CD4-positive, alpha-beta T cell (primary cell): ENCODE data around the gene EDEM1. TPM values are rescaled to one million over a fixed set of nuclear protein-coding genes. Genes with fewer than 3 reads are reported as not detected.

Experiments used
- ATAC-seq: fragments of 200-7000 bp; cut with Tn5 transposase; one replicate; pipeline ENCODE4 v1.10.0; 2022; ENCODE audit warnings: mild to moderate bottlenecking; ENCODE audit not compliant: poor library complexity
- CTCF ChIA-PET: fragments of 350-600 bp; sonication (Branson Sonifier 250); formaldehyde crosslinking; loops from one replicate; lab custom pipeline; 2021; ENCODE audit warnings: antibody characterized with exemption, inconsistent platforms; lab: Charles Lee
- POLR2A ChIA-PET: fragments of 350-600 bp; sonication (Branson Sonifier 250); formaldehyde crosslinking; loops from one replicate; lab custom pipeline; 2021; ENCODE audit warnings: antibody characterized with exemption, inconsistent platforms; lab: Charles Lee
- DNase-seq, 14 experiments: peaks; one replicate each; pipeline ENCODE4 v3.0.0-alpha.2; 2013 to 2020; ENCODE audit warnings: mixed read lengths in 2 of 14
- H3K27ac ChIP-seq, 2 donors: one replicate each; pipeline versions ENCODE4 v1.5.1 to v1.7.0; 2013; ENCODE audit warnings: low read length in 2 of 2, low read depth in 1 of 2, mild to moderate bottlenecking in 1 of 2
- H3K27me3 ChIP-seq, 2 experiments: 1 replicate in 1 of 2; 2 replicates in 1 of 2; pipeline versions ENCODE4 v1.6.1 to v1.7.0; 2013; ENCODE audit warnings: low read length in 2 of 2, control low read depth in 1 of 2, mild to moderate bottlenecking in 1 of 2, moderate library complexity in 1 of 2; ENCODE audit not compliant: insufficient read depth in 2 of 2, control insufficient read depth in 1 of 2
- H3K36me3 ChIP-seq: one replicate; pipeline ENCODE4 v1.6.1; 2013; ENCODE audit warnings: low read length, control low read depth; ENCODE audit not compliant: insufficient read depth
- H3K4me1 ChIP-seq: one replicate; pipeline ENCODE4 v1.6.1; 2013; ENCODE audit warnings: low read length, control low read depth; ENCODE audit not compliant: insufficient read depth
- H3K4me3 ChIP-seq: one replicate; pipeline ENCODE4 v1.5.1; 2013; ENCODE audit warnings: mild to moderate bottlenecking, low read length, moderate library complexity
- H3K9me3 ChIP-seq, 2 experiments: 1 replicate in 1 of 2; 2 replicates in 1 of 2; pipeline versions ENCODE4 v1.6.1 to v1.7.0; 2013; ENCODE audit warnings: low read length in 2 of 2, mild to moderate bottlenecking in 2 of 2, control low read depth in 1 of 2, moderate library complexity in 1 of 2; ENCODE audit not compliant: control insufficient read depth in 1 of 2, insufficient read depth in 1 of 2
- H3K27ac Mint-ChIP-seq: one replicate; pipeline ENCODE4 v1.8.0; 2020; ENCODE audit warnings: mixed read lengths
- H3K27me3 Mint-ChIP-seq: one replicate; pipeline ENCODE4 v1.8.0; 2021; ENCODE audit warnings: mixed read lengths
- H3K36me3 Mint-ChIP-seq: one replicate; pipeline ENCODE4 v1.8.0; 2021; ENCODE audit warnings: low read depth, mixed read lengths
- H3K4me1 Mint-ChIP-seq: one replicate; pipeline ENCODE4 v1.8.0; 2021; ENCODE audit warnings: low read depth, mixed read lengths
- H3K4me3 Mint-ChIP-seq: one replicate; pipeline ENCODE4 v1.8.0; 2020; ENCODE audit warnings: mild to moderate bottlenecking, mixed read lengths
- H3K9me3 Mint-ChIP-seq: one replicate; pipeline ENCODE4 v1.8.0; 2020; ENCODE audit warnings: mixed read lengths
- CTCF ChIP-seq: fragments of 200-600 bp; IDR thresholded peaks from one replicate; pipeline ENCODE4 v1.8.0; 2022; ENCODE audit warnings: antibody characterized with exemption, mild to moderate bottlenecking
- intact Hi-C, 2 experiments: fragments of 100-400 bp; cut with DNase I in 1 of 2; cut with micrococcal nuclease in 1 of 2; formaldehyde crosslinking; loops; one replicate each; pipeline versions ENCODE4 v1.15.1 to v1.9.0; 2023 to 2025; cut with DNase I, micrococcal nuclease
- polyA plus RNA-seq, 2 donors: library from polyadenylated mRNA; unstranded; fragments of 120-200 nt; gene quantifications; one replicate each; pipeline ENCODE4 v1.2.1, GENCODE V29; 2013
- total RNA-seq, 174 experiments: library from RNA in 2 of 174; stranded (reverse) in 2 of 174; gene quantifications; one replicate each; pipeline ENCODE4 v1.2.3 and lab custom pipeline; 2021 to 2026

Gene EDEM1
- 100 to 1,000 TPM; 106 to 114 TPM for total RNA-seq
- polyA plus RNA-seq (2013, experiment 1 of 2), result 69.0 TPM
- 80.4 TPM for polyA plus RNA-seq (2013, experiment 2 of 2)
- 169 to 567 (median 360) reads per million in 172 experiments for total RNA-seq (lab: John Stamatoyannopoulos, UW)

GRCh38 chr3:5187156-5187919, at the start of gene EDEM1:
Gene EDEM1 (plus strand): TSS chr3:5187707. CDS start chr3:5187806, 99 bp downstream.
- Mint-ChIP-seq H3K4me1 (peaks cover 39% of the 10 kb centered on the region), H3K27ac (peak within 1 kb of the TSS; percentile 98), H3K9me3 (no peaks in the 10 kb centered on the region), H3K27me3 (no peaks in the 10 kb centered on the region), H3K4me3 (peak within 1 kb of the TSS; percentile 98), H3K36me3 (peaks cover 38% of the 10 kb centered on the region)
- H3K36me3 ChIP-seq, result no peaks in the 10 kb centered on the region
- no peak for TF ChIP-seq CTCF
- peak within 1 kb of the TSS; percentile 94 for H3K4me3 ChIP-seq
- ChIA-PET CTCF (interaction anchor here (1.3 to 2.8 kb wide), 4 partner anchors 11 to 65 kb away, joined by 3 to 12 read pairs (median 5); no protein-coding TSS in a partner anchor), POLR2A (interaction anchor here (0.5 to 6.0 kb wide), 12 partner anchors 9 to 694 kb away, joined by 3 to 185 read pairs (median 4); partner anchors contain the start of genes ARL8B and ITPR1)
- peak; percentile 76 for ATAC-seq
- peaks cover 25% of the 10 kb centered on the region for H3K4me1 ChIP-seq
- peak within 1 kb of the TSS; percentile 89 to 94 for H3K27ac ChIP-seq
- peak; percentile 77 to 98 (median 94) for DNase-seq
- H3K9me3 ChIP-seq, result no peaks in the 10 kb centered on the region
- intact Hi-C loops, result loop anchor here (1.0 to 5.0 kb wide), 5 partner anchors 10 to 885 kb away; partner anchors contain the start of genes ARL8B (in 1 of the 2), ITPR1 (in 1 of the 2) and SETMAR (in 1 of the 2)
- H3K27me3 ChIP-seq, result no peaks in the 10 kb centered on the region

- Mint-ChIP-seq H3K4me1 (peaks cover 72% of the 10 kb centered on the region), H3K36me3 (peaks cover 41% of the 10 kb centered on the region), H3K4me3 (no peak overlapping the region), H3K27me3 (no peaks in the 10 kb centered on the region), H3K9me3 (no peaks in the 10 kb centered on the region), H3K27ac (peak overlapping the region; percentile 56)
- ChIA-PET CTCF (no interaction called here), POLR2A (no interaction called here)
- intact Hi-C loops, result loop anchor here (5.0 to 10.0 kb wide), 4 partner anchors 49 to 286 kb away; partner anchors contain the start of gene EDEM1 (in 1 of the 2)
- no peak overlapping the region for H3K4me3 ChIP-seq
- H3K27me3 ChIP-seq, result no peaks in the 10 kb centered on the region
- TF ChIP-seq CTCF, result no peak
- H3K36me3 ChIP-seq, result peaks cover 11% of the 10 kb centered on the region
- ATAC-seq (no peak), DNase-seq (no peak)
- H3K27ac ChIP-seq, result no peak overlapping the region
- peaks cover 29% of the 10 kb centered on the region for H3K4me1 ChIP-seq
- H3K9me3 ChIP-seq, result no peaks in the 10 kb centered on the region
Observed at GRCh38 chr3:5138214-5138981, 49.1 kb upstream of the EDEM1 start.

- peaks cover 59% of the 10 kb centered on the region for H3K36me3 Mint-ChIP-seq
- no peak overlapping the region for H3K4me3 ChIP-seq
- peak overlapping the region; percentile 34 for H3K27ac Mint-ChIP-seq
- intact Hi-C loops, result no loop called here
- no peak overlapping the region for H3K27ac ChIP-seq
- peaks cover 63% of the 10 kb centered on the region for H3K4me1 Mint-ChIP-seq
- H3K4me1 ChIP-seq, result peaks cover 22% of the 10 kb centered on the region
- no peaks in the 10 kb centered on the region for H3K27me3 Mint-ChIP-seq
- peaks cover 11% of the 10 kb centered on the region for H3K36me3 ChIP-seq
- no peaks in the 10 kb centered on the region for H3K9me3 ChIP-seq
- ChIA-PET POLR2A (interaction anchor here (1.1 kb wide), 1 partner anchor 47 kb away, joined by 3 read pairs; the partner anchor contains the start of gene EDEM1), CTCF (no interaction called here)
- no peak for TF ChIP-seq CTCF
- DNase-seq (peak in 2 of 14 experiments; percentile 59 to 66), ATAC-seq (no peak)
- H3K27me3 ChIP-seq, result no peaks in the 10 kb centered on the region
- no peak overlapping the region for H3K4me3 Mint-ChIP-seq
- peaks cover 5% of the 10 kb centered on the region for H3K9me3 Mint-ChIP-seq
Observed at GRCh38 chr3:5140230-5140621, 47.3 kb upstream of the EDEM1 start.
